Measurements from ENCODE around the gene PRSS21.

PRSS21 gene

DNA sequence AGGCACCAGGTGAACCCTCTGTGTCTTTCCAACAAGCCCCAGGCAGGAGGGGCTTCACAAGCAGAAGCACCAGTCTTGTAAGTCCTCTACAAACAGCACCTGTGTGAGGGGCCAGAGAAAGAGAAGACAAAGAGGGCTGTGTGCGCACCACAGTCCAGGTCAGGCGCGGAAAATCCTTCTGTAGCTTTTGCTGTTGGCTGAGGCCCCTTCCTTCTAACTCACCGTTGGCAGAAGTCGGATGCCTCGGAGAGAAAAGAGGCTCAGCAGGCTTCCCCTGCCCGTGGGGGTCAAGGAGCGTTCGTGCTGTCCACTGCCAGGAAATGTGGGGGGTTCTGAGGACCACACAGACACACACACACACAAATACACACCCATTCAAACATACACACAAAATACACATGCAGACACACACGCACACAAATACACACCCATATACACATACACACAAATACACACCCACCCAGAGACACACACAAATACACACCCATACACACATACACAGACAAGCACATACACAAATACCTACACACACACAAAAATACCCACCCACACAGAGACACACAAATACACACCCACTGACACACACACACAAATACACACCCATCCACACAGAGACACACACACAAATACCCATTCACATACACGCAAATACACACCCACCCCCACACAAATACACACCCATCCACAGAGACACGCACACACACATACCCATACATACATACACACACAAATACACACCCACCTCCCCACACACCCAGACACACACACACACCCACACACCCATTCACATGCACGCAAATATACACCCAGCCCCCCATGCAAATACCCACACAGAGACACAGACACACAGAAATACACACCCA, 19.8 kb downstream of the PRSS21 start:
- DNase-seq (ENCODE audit: low read depth in 1 of 2, low spot score in 1 of 2), result no peak
- in situ Hi-C loops (cut with HindIII; ENCODE audit: low pct_unique_long_range_greater_than_20kb, low sequenced_read_pairs), result no loop called here
- TF ChIP-seq JUND (IDR thresholded peaks at IDR 0.05; ENCODE audit: low read depth), result no peak

DNA sequence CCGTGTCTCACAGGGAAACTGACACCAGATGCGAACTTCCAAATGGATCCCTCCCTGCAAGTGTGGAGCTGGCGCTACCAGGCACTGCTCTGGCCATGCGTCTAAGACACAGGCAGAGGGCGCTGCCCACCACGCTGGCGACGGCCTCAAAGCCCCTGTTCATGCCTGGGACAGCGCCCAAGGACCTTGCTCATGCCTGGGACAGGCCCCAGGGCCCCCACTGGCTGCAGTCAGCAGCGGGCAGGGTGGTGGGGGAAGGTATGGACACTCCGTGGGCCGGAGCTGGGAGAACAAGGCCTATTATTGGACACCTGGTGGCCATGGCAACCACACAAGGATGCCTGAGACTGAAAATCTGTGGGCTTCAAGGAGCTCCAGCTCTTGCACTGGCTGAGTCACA, 21.9 kb downstream of the PRSS21 start:
- DNase-seq (ENCODE audit: low read depth in 1 of 2, low spot score in 1 of 2), result peak; percentile 83
- no peak for TF ChIP-seq JUND (IDR thresholded peaks at IDR 0.05; ENCODE audit: low read depth)
- in situ Hi-C loops (cut with HindIII; ENCODE audit: low pct_unique_long_range_greater_than_20kb, low sequenced_read_pairs), result no loop called here

DNA sequence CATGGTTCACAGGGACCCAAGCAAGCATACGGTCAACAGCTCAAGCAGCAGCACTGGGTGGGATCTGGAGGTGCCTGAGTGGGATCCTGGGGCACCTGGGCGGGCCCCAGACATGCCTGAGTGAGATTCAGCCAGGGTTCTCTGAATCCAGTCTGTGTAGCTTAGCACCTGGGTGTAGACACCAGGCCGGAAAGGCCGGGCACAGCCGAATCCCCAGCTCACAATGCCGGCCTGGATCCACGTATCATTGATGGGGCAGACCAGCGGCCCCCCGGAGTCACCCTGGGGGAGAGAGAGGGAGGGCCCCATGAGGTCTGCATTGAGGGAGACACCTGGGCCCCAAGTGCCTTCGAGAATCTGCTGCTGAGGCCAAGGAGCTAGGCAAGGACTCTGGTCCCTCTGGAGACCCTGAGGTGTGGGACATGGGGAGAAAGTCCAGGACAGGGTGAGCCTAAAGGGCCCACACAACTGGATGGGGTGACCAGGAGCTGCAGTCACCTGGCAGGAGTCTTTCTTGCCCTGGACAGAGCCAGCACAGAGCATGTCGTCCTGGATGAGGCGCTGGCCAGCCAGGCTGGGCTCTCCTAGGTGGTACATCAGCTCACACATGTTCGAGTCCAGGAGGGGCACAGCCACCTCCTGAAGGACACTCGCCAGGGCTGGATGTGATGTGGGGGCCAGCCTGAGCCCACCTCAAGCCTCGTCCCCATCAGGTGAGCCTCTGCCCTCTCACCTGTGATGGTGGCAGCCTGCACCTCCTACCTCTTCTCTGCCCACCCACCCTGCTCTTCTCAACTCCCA, 22.8 kb downstream of the PRSS21 start:
- no peak for DNase-seq (ENCODE audit: low read depth in 1 of 2, low spot score in 1 of 2)
- TF ChIP-seq JUND (IDR thresholded peaks at IDR 0.05; ENCODE audit: low read depth), result no peak
- in situ Hi-C loops (cut with HindIII; ENCODE audit: low pct_unique_long_range_greater_than_20kb, low sequenced_read_pairs), result no loop called here

DNA sequence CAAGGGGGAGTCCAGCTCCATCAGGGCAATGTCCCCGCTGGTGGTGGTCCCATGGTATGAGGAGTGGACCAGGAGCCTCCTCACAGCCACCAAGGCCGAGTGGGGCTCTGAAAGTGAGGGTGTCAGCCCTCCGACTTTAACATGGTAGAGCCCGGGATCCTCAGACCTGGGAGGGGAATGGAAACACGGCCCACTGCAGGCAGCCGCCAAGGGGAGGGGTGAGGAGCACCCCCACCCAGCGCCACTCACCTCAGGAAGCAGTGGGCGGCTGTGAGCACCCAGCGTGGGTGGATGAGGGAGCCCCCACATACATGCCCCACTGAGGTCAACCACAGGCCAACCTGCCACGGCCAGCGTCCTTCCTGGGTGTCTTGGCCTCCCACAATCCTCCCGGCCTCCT, 23.9 kb downstream of the PRSS21 start:
- DNase-seq (ENCODE audit: low read depth in 1 of 2, low spot score in 1 of 2), result no peak
- in situ Hi-C loops (cut with HindIII; ENCODE audit: low pct_unique_long_range_greater_than_20kb, low sequenced_read_pairs), result no loop called here
- no peak for TF ChIP-seq JUND (IDR thresholded peaks at IDR 0.05; ENCODE audit: low read depth)

DNA sequence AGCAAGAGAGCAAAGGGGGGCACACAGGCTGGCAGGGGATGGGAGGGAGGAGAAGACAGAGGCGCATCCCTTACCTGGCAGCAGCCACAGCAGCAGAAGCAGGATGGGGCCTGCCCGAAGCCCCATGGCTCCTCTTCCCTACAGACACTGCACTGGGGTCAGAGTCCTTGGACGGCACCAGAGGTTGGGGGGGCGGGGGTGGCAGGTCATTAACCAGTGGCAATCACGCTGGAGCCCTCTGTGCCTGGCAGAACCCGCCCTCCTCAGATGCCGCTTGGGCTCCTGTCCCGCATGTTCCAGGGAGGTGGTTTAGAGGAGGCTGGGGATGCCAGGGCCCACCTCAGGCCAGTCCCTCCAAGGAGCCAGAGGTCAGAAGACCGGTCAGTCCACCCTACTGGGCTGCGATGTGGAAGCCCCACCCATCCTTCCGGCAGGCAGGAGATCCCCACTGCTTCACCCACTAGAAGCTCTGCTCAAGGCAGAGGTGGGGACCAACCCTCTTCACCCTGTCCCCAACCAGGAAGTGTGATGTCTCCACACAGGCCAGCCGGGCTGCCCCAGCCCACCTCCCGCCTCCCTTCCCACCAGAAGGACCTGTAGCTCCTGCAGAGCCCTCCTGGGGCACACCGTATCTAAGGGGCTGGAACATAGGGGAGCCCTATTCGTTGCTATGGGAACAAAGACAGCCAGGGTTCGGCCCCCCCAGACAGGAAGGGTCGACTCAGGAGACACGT, 24.7 kb downstream of the PRSS21 start:
- in situ Hi-C loops (cut with HindIII; ENCODE audit: low pct_unique_long_range_greater_than_20kb, low sequenced_read_pairs), result no loop called here

DNA sequence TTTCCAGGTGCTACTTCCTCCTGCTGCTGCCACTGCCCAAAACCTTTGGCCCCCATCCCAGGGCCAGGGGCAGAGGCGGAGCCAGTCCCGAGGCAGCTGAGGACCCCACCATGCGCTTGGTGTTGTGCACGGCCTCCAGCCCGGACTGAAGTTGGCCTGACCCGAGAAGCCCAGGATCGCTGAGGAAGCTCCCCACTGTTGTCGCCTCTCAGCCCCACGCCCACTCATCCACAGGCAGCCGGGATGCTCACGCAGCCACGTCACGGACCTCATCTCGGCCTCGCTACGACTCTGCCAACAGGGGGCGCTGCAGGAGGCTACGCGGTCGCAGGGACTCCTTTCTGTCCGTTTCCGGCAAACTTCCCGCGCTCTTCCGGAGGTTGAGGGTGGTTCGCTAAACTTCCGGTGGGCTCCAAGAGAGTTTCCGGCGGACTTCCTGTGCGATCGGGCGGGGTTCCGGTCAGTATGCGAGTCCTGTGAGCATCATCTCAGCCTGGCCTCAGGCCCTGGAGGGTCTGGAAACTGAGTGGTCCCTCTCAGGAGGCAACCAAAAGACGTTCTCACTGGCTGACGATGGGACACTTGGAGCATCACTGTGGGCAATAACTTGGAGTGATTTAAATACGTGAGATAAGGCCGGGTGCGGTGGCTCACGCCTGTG, 25.4 kb downstream of the PRSS21 start:
- TF ChIP-seq JUND (IDR thresholded peaks at IDR 0.05; ENCODE audit: low read depth), result no peak
- DNase-seq (ENCODE audit: low read depth in 1 of 2, low spot score in 1 of 2), result no peak
- in situ Hi-C loops (cut with HindIII; ENCODE audit: low pct_unique_long_range_greater_than_20kb, low sequenced_read_pairs), result no loop called here

More for the DNA sequence above, 24.7 kb downstream of the PRSS21 start:
- no peak for TF ChIP-seq JUND (IDR thresholded peaks at IDR 0.05; ENCODE audit: low read depth)
- DNase-seq (ENCODE audit: low read depth in 1 of 2, low spot score in 1 of 2), result no peak

DNA sequence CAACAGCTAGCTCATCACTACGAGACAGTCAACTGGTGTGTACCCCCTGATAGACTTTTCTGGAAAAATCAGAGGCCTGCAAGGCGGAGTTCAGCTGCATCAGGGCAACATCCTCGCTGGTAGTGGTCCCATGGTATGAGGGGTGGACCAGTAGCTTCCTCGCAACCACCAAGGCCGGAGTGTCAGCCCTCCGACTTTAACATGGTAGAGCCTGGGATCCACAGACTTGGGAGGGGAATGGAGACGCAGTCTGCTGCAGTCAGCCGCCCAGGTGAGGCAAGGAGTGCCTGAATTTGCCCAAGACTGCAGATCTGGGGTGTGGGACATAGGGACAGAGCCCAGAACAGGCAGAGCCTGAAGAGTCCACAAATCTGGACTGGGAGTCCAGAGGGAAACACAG, 26.5 kb downstream of the PRSS21 start:
- in situ Hi-C loops (cut with HindIII; ENCODE audit: low pct_unique_long_range_greater_than_20kb, low sequenced_read_pairs), result no loop called here
- DNase-seq (ENCODE audit: low read depth in 1 of 2, low spot score in 1 of 2), result no peak
- no peak for TF ChIP-seq JUND (IDR thresholded peaks at IDR 0.05; ENCODE audit: low read depth)

DNA sequence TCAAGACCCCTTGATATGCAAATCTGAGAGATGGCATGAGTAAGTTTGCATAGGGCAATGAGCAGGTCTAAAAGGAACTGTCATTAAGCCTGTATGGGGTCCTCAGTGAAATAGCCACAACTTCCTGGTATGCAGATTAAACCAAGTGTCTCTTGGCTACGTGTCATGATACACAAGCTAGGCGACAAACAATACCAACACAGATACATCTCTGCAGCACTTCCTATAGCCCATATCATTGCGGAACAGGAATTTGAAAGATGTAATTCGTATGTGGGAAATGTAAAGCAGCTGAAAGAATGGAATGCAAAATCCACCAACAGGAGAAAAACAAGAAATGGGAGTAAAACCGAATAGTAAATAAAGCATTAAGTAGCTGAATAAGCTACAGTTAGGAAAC, 28.1 kb downstream of the PRSS21 start:
- TF ChIP-seq JUND (IDR thresholded peaks at IDR 0.05; ENCODE audit: low read depth), result no peak
- in situ Hi-C loops (cut with HindIII; ENCODE audit: low pct_unique_long_range_greater_than_20kb, low sequenced_read_pairs), result no loop called here

DNA sequence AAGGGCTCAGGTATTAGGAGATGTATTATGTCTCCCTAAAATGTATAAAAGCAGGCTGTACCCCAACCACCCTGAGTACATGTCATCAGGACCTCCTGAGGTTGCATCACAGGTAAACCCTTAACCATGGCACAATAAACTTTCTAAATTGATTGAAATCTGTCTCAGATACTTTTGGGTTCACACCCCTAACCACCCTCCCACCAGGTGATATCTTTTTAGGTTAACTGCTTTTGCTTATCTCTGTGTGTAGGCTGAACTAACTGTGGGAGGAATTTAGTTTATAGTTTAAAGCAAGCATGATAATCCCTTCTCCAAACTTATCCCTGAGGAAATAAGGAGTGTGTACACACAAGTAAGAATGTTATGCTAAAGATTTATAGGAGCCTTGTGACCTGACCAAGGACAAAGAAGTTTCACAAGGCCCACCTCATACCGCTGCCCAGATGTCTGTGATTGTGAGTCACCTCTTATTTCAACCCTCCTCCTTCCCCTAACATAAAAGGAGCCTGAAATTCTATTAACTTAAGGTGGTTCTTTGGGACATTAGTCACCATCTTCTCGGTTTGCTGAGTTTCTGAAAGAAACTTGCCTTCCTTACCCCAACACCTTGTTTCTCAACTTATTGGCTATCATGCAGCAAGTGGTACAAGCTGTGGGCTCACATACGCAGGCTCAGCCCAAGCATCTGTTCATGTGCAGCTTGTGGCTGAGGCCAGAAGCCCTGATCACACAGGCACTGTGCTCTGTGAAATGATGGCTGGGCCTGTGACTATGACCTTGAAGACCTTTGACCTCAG, 29.7 kb downstream of the PRSS21 start:
- DNase-seq (ENCODE audit: low read depth in 1 of 2, low spot score in 1 of 2), result no peak
- TF ChIP-seq JUND (IDR thresholded peaks at IDR 0.05; ENCODE audit: low read depth), result no peak
- in situ Hi-C loops (cut with HindIII; ENCODE audit: low pct_unique_long_range_greater_than_20kb, low sequenced_read_pairs), result no loop called here

More for the DNA sequence above, 28.1 kb downstream of the PRSS21 start:
- no peak for DNase-seq (ENCODE audit: low read depth in 1 of 2, low spot score in 1 of 2)

DNA sequence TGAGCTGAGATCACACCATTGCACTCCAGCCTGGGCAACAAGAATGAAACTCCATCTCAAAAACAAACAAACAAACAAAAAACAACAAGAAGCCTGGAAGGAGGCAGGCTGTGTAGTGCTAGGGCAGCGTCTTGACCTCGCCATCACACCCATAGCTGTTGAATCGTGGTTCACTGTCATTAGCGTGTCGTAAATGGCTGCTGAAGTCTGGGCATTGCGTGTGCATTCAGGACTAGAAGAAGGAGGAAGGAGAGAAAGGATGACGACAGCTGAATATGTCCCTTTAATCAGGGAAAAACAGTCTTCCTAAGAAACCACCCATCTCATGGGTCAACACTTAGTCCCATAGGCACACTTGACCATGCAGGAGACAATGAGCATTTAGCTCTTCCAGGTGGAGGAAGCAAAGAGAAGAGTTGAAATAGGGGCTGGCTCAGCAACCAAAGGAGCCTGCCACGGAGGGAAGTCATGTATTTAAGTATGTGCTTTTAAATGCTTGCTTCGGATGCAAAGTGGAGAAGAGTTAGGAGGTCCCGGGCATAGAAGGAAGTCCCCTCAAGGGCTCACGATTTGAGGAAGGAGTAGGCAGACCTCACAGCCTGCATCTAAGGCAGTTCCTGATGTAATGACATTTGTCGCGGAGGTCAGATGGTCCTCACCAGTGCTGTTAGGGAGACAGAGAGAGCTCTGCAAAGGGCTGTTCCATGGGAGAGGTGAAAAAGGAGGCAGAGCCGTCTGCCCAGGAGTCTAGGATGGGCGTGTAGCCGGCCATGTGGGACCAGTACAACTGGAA, 32.1 kb downstream of the PRSS21 start:
- in situ Hi-C loops (cut with HindIII; ENCODE audit: low pct_unique_long_range_greater_than_20kb, low sequenced_read_pairs), result no loop called here
- DNase-seq (ENCODE audit: low read depth in 1 of 2, low spot score in 1 of 2), result no peak
- TF ChIP-seq JUND (IDR thresholded peaks at IDR 0.05; ENCODE audit: low read depth), result no peak

All from T47D (cell line).